H9 (cell line): Measurements from ENCODE around the gene UBAC2. TPM values are rescaled to one million over a fixed set of nuclear protein-coding genes. Genes with fewer than 3 reads are reported as not detected.

ENCODE experiments used
- DNase-seq: peaks from one replicate; pipeline ENCODE4 v3.0.0-alpha.2; 2017
- H2AFZ ChIP-seq: one replicate; pipeline ENCODE4 v1.6.1; 2013; ENCODE audit warnings: mild to moderate bottlenecking, low read length, control low read depth, moderate library complexity
- H2AK5ac ChIP-seq: 2 replicates; pipeline ENCODE4 v1.6.1; 2013; ENCODE audit warnings: low read length, control low read depth, mixed read lengths; ENCODE audit not compliant: insufficient read length
- H2BK120ac ChIP-seq: one replicate; pipeline ENCODE4 v1.6.1; 2013; ENCODE audit warnings: low read depth, mild to moderate bottlenecking, low read length, control low read depth, inconsistent platforms; ENCODE audit not compliant: poor library complexity, severe bottlenecking
- H2BK12ac ChIP-seq: 2 replicates; pipeline ENCODE4 v1.6.1; 2013; ENCODE audit warnings: low read length, control low read depth, mixed read lengths, low read depth; ENCODE audit not compliant: insufficient read length
- H2BK15ac ChIP-seq: 2 replicates; pipeline ENCODE4 v1.6.1; 2013; ENCODE audit warnings: low read depth, low read length, control low read depth
- H2BK20ac ChIP-seq: one replicate; pipeline ENCODE4 v1.6.1; 2013; ENCODE audit warnings: low read depth, mild to moderate bottlenecking, low read length, control low read depth, inconsistent platforms; ENCODE audit not compliant: poor library complexity, severe bottlenecking
- H2BK5ac ChIP-seq: 2 replicates; pipeline ENCODE4 v1.6.1; 2013; ENCODE audit warnings: low read length, control low read depth, mixed read lengths; ENCODE audit not compliant: insufficient read length
- H3K14ac ChIP-seq: 2 replicates; pipeline ENCODE4 v1.6.1; 2013; ENCODE audit warnings: low read length, control low read depth; ENCODE audit not compliant: insufficient read depth
- H3K18ac ChIP-seq: 2 replicates; pipeline ENCODE4 v1.6.1; 2013; ENCODE audit warnings: low read depth, mild to moderate bottlenecking, mixed read lengths, low read length, control low read depth; ENCODE audit not compliant: insufficient read length
- H3K23ac ChIP-seq: 2 replicates; pipeline ENCODE4 v1.6.1; 2013; ENCODE audit warnings: low read length, control low read depth, mixed read lengths, low read depth; ENCODE audit not compliant: insufficient read length
- H3K23me2 ChIP-seq: 2 replicates; pipeline ENCODE4 v1.6.1; 2013; ENCODE audit warnings: low read depth, mild to moderate bottlenecking, mixed read lengths, low read length, control low read depth; ENCODE audit not compliant: insufficient read length, poor library complexity, severe bottlenecking
- H3K27ac ChIP-seq: 2 replicates; pipeline ENCODE4 v1.5.1; 2013; ENCODE audit warnings: low read length, control low read depth, mixed read lengths, low read depth; ENCODE audit not compliant: insufficient read length
- H3K27me3 ChIP-seq: 2 replicates; pipeline ENCODE4 v1.6.1; 2013; ENCODE audit warnings: low read length, control low read depth, inconsistent platforms; ENCODE audit not compliant: insufficient read depth
- H3K4ac ChIP-seq: 2 replicates; pipeline ENCODE4 v1.6.1; 2013; ENCODE audit warnings: low read depth, mild to moderate bottlenecking, control low read depth, inconsistent platforms, low read length, moderate library complexity
- H3K4me1 ChIP-seq: 2 replicates; pipeline ENCODE4 v1.6.1; 2013; ENCODE audit warnings: low read length, control low read depth, inconsistent platforms; ENCODE audit not compliant: insufficient read depth
- H3K4me2 ChIP-seq: 2 replicates; pipeline ENCODE4 v1.6.1; 2013; ENCODE audit warnings: low read length, control low read depth, mixed read lengths; ENCODE audit not compliant: insufficient read length, insufficient read depth
- H3K56ac ChIP-seq: 2 replicates; pipeline ENCODE4 v1.6.1; 2013; ENCODE audit warnings: low read depth, mild to moderate bottlenecking, mixed read lengths, low read length, control low read depth; ENCODE audit not compliant: insufficient read length
- H3K79me1 ChIP-seq: 2 replicates; pipeline ENCODE4 v1.6.1; 2013; ENCODE audit warnings: low read depth, mild to moderate bottlenecking, moderate library complexity, low read length, control low read depth, inconsistent platforms; ENCODE audit not compliant: insufficient read depth, poor library complexity, severe bottlenecking
- H3K79me2 ChIP-seq: 2 replicates; pipeline ENCODE4 v1.6.1; 2013; ENCODE audit warnings: low read length, control low read depth, inconsistent platforms; ENCODE audit not compliant: insufficient read depth
- H3K9ac ChIP-seq: 2 replicates; pipeline ENCODE4 v1.6.1; 2013; ENCODE audit warnings: low read length, control low read depth, mixed read lengths; ENCODE audit not compliant: insufficient read length; ENCODE audit errors: extremely low read depth
- H3K9me3 ChIP-seq: one replicate; pipeline ENCODE4 v1.6.1; 2013; ENCODE audit warnings: low read depth, low read length, inconsistent platforms; ENCODE audit not compliant: control insufficient read depth
- H3T11ph ChIP-seq: one replicate; pipeline ENCODE4 v1.6.1; 2013; ENCODE audit warnings: mild to moderate bottlenecking, low read length, control low read depth, inconsistent platforms
- H4K20me1 ChIP-seq: one replicate; pipeline ENCODE4 v1.6.1; 2013; ENCODE audit not compliant: control insufficient read depth, insufficient read length, insufficient read depth
- H4K5ac ChIP-seq: 2 replicates; pipeline ENCODE4 v1.6.1; 2013; ENCODE audit warnings: low read depth, mild to moderate bottlenecking, mixed read lengths, low read length, control low read depth; ENCODE audit not compliant: insufficient read length
- H4K8ac ChIP-seq: replicated peaks from 2 replicates; pipeline ENCODE4 v1.6.1; 2013; ENCODE audit warnings: low read length, control low read depth, mixed read lengths, low read depth; ENCODE audit not compliant: insufficient read length
- H4K91ac ChIP-seq: 2 replicates; pipeline ENCODE4 v1.6.1; 2013; ENCODE audit warnings: low read depth, mild to moderate bottlenecking, moderate library complexity, mixed read lengths, low read length, control low read depth; ENCODE audit not compliant: insufficient read length
- H3K27ac Mint-ChIP-seq, 3 experiments: 2 replicates in 2 of 3; 3 replicates in 1 of 3; pipeline ENCODE4 v1.8.0; 2020 to 2021; ENCODE audit warnings: mixed read lengths in 3 of 3, mild to moderate bottlenecking in 1 of 3, moderate library complexity in 1 of 3
- H3K27me3 Mint-ChIP-seq: 2 replicates; pipeline ENCODE4 v1.8.0; 2021; ENCODE audit warnings: low read depth, mild to moderate bottlenecking, moderate library complexity, mixed read lengths
- H3K36me3 Mint-ChIP-seq, 3 experiments: 2 replicates in 2 of 3; 3 replicates in 1 of 3; pipeline ENCODE4 v1.8.0; 2020 to 2021; ENCODE audit warnings: low read depth in 3 of 3, mixed read lengths in 3 of 3; ENCODE audit not compliant: insufficient read depth in 1 of 3
- H3K4me1 Mint-ChIP-seq, 2 experiments: 2 replicates each; pipeline ENCODE4 v1.8.0; 2020; ENCODE audit warnings: mixed read lengths in 2 of 2
- H3K4me3 Mint-ChIP-seq, 2 experiments: 2 replicates in 1 of 2; 3 replicates in 1 of 2; pipeline ENCODE4 v1.8.0; 2020 to 2021; ENCODE audit warnings: mild to moderate bottlenecking in 2 of 2, mixed read lengths in 2 of 2, moderate library complexity in 1 of 2
- H3K9me3 Mint-ChIP-seq, 2 experiments: 2 replicates in 1 of 2; 3 replicates in 1 of 2; pipeline ENCODE4 v1.8.0; 2020; ENCODE audit warnings: mild to moderate bottlenecking in 2 of 2, mixed read lengths in 2 of 2, moderate library complexity in 1 of 2
- WGBS: extraction: QIAGEN DNeasy Blood & Tissue Kit; methylation state at CpG from one replicate; pipeline ENCODE4 v1.1.7; 2013; ENCODE audit warnings: missing lambda C conversion rate, low lambda C conversion rate, mixed read lengths; ENCODE audit not compliant: insufficient read length; ENCODE audit errors: extremely low coverage; 5-methylcytosine and 5-hydroxymethylcytosine counted together
- total RNA-seq: library from RNA; stranded (reverse); gene quantifications from 2 replicates; pipeline ENCODE4 v1.2.1, GENCODE V29; 2021
- TF ChIP-seq, protein P1 (sequence below): fragments of 200-600 bp; sonication (generic); conservative IDR thresholded peaks from 3 replicates; pipeline ENCODE4 v1.8.0; 2021; ENCODE audit warnings: antibody characterized with exemption, mild to moderate bottlenecking

Gene UBAC2
- total RNA-seq, 1 experiment from 2014 or later: 52.3 TPM

DNA sequence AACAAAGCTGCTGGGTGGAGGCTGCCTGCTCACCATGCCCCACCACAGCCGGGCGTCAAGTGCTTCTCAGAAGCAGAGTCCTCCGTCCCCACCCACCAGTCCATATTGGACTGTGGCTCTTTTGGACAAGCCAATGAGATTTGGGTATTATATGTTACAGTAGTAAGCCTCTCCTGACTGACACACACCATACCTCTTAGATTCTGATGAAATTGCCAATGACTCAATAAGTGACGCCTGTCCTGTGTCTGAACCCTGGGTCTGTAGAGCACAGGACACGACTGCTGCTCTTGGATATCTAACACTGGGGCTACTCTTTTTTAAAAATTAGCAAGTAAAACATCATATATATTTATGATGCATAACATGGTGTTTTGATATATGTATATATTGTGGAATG is 44.8 kb upstream of the UBAC2 start:
- no peak overlapping the region for H4K8ac ChIP-seq
- no peak for DNase-seq
- no peak overlapping the region for H3K9ac ChIP-seq
- H3K14ac ChIP-seq: no peak overlapping the region
- H2BK12ac ChIP-seq: no peak overlapping the region
- no peak overlapping the region for H3K23ac ChIP-seq
- H3T11ph ChIP-seq: no peak overlapping the region
- no peaks in the 10 kb centered on the region for H3K79me1 ChIP-seq
- Mint-ChIP-seq H3K27ac (no peak overlapping the region), H3K36me3 (no peaks in the 10 kb centered on the region), H3K4me3 (no peak overlapping the region), H3K9me3 (no peaks in the 10 kb centered on the region), H3K27me3 (no peaks in the 10 kb centered on the region; the same call in 1 of the 2 replicates), H3K4me1 (no peaks in the 10 kb centered on the region)
- no peak overlapping the region for H2BK20ac ChIP-seq
- H3K56ac ChIP-seq: no peak overlapping the region
- H2BK120ac ChIP-seq: no peak overlapping the region
- no peak overlapping the region for H2AFZ ChIP-seq
- no peaks in the 10 kb centered on the region for H3K23me2 ChIP-seq
- no CpG with 5 or more reads among the region's 5 CpGs for WGBS
- no peaks in the 10 kb centered on the region for H3K79me2 ChIP-seq
- no peaks in the 10 kb centered on the region for H4K20me1 ChIP-seq
- H4K5ac ChIP-seq: no peak overlapping the region
- no peaks in the 10 kb centered on the region for H3K9me3 ChIP-seq
- H3K4ac ChIP-seq: no peak overlapping the region
- no peak overlapping the region for H2BK15ac ChIP-seq
- H3K4me2 ChIP-seq: no peak overlapping the region
- no peak overlapping the region for H4K91ac ChIP-seq
- no peaks in the 10 kb centered on the region for H3K4me1 ChIP-seq
- H3K27me3 ChIP-seq: no peaks in the 10 kb centered on the region
- no peak overlapping the region for H3K27ac ChIP-seq
- H2AK5ac ChIP-seq: no peak overlapping the region
- no peak overlapping the region for H3K18ac ChIP-seq
- no peak overlapping the region for H2BK5ac ChIP-seq
- TF ChIP-seq, protein P1, sequence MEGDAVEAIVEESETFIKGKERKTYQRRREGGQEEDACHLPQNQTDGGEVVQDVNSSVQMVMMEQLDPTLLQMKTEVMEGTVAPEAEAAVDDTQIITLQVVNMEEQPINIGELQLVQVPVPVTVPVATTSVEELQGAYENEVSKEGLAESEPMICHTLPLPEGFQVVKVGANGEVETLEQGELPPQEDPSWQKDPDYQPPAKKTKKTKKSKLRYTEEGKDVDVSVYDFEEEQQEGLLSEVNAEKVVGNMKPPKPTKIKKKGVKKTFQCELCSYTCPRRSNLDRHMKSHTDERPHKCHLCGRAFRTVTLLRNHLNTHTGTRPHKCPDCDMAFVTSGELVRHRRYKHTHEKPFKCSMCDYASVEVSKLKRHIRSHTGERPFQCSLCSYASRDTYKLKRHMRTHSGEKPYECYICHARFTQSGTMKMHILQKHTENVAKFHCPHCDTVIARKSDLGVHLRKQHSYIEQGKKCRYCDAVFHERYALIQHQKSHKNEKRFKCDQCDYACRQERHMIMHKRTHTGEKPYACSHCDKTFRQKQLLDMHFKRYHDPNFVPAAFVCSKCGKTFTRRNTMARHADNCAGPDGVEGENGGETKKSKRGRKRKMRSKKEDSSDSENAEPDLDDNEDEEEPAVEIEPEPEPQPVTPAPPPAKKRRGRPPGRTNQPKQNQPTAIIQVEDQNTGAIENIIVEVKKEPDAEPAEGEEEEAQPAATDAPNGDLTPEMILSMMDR: no peak
